ENCODE results near the gene LRRC8D.

DNA sequence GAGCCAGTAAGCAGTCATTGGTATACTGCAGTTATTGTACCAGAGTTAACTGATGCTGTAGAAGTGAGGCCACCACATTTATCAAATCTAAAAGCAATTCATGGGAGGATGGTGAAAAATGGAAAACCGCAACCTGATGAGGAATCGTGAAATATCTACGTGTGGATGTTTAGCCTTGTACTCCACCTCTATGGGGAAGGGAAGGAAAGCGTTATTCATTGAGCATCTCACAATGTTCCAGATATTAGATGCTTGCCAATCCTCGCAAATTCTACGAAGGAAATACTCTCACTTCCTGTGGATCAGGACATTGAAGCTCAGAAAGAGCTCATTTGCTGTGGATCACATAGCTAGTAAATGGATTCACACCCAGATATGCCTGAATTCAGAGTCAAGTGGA, 77.3 kb downstream of the LRRC8D start:
- TF ChIP-seq, protein P1, sequence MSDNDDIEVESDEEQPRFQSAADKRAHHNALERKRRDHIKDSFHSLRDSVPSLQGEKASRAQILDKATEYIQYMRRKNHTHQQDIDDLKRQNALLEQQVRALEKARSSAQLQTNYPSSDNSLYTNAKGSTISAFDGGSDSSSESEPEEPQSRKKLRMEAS (IDR thresholded peaks at IDR 0.05; ENCODE audit: low read depth, low read length) = no peak
- TF ChIP-seq, protein P2, sequence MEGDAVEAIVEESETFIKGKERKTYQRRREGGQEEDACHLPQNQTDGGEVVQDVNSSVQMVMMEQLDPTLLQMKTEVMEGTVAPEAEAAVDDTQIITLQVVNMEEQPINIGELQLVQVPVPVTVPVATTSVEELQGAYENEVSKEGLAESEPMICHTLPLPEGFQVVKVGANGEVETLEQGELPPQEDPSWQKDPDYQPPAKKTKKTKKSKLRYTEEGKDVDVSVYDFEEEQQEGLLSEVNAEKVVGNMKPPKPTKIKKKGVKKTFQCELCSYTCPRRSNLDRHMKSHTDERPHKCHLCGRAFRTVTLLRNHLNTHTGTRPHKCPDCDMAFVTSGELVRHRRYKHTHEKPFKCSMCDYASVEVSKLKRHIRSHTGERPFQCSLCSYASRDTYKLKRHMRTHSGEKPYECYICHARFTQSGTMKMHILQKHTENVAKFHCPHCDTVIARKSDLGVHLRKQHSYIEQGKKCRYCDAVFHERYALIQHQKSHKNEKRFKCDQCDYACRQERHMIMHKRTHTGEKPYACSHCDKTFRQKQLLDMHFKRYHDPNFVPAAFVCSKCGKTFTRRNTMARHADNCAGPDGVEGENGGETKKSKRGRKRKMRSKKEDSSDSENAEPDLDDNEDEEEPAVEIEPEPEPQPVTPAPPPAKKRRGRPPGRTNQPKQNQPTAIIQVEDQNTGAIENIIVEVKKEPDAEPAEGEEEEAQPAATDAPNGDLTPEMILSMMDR (IDR thresholded peaks at IDR 0.05; ENCODE audit: low read depth, low read length) = no peak
- TF ChIP-seq POLR2A (IDR thresholded peaks at IDR 0.05; ENCODE audit: extremely low read depth, insufficient read length) = no peak
- TF ChIP-seq MYC (IDR thresholded peaks at IDR 0.05; ENCODE audit: low read depth, low read length) = no peak
